GM10248 (cell line): ENCODE data around the gene FAM177A1.

Experiments
- CTCF ChIA-PET: fragments of 300-600 bp; sonication (Branson Sonifier 250); formaldehyde crosslinking; extraction: SDS; loops from one replicate; lab custom pipeline; 2021; ENCODE audit warnings: antibody characterized with exemption; lab: Yijun Ruan, JAX
- POLR2A ChIA-PET: fragments of 350-650 bp; sonication (Branson Sonifier 250); formaldehyde crosslinking; extraction: SDS; loops from one replicate; lab custom pipeline; 2020; ENCODE audit warnings: antibody characterized with exemption; lab: Yijun Ruan, JAX
- DNase-seq: peaks from one replicate; pipeline ENCODE4 v3.0.0; 2012; ENCODE audit errors: extremely low spot score
- CTCF ChIP-seq: IDR thresholded peaks from 2 replicates; pipeline ENCODE4 v1.5.1; 2012; ENCODE audit warnings: mild to moderate bottlenecking, low read depth; ENCODE audit errors: extremely low read depth, missing control alignments, control extremely low read depth

Gene FAM177A1

DNA sequence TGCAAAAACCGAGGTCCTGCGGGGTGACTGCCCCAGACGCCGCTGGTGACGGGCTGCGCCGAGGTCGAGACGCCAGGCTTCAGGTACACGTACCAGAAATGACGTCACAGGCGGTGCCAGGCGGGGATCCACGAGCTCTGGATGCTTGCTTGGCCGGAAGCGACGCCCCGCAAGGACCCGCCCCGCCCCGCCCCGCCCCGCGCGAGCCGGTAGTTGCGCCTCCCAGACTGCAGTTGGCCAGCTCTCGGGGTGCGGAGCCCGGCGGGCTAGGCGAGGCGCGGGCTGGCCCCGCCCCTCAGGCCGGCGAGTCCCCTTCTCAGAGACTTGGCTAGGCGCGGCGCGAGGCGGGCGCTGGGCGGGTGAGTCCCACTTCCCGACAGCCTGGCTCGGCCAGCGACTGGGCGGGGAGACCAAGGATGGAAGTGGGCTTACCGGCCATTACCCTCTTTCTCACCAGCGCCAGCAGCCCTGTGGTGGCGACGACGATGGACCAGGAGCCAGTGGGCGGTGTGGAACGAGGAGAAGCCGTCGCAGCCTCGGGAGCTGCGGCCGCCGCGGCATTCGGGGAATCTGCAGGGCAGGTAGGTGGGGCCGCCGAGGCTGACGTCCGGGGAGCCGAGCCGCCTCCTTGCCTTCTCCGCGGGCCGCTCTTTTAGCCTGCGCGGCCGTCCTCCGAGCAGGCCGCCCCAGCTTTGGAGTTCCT lies at the start of gene FAM177A1:
TSS of gene FAM177A1 (plus strand) at position 225 of the 703 bp plus-strand sequence. CDS start at position 417, 192 bp downstream.
- peak; percentile 99 for DNase-seq
- CTCF ChIA-PET, result interaction anchor here (0.6 to 1.9 kb wide), 11 partner anchors 9 to 323 kb away, joined by 3 to 6 read pairs (median 3); no protein-coding TSS in a partner anchor
- no peak for TF ChIP-seq CTCF
- POLR2A ChIA-PET, result interaction anchor here (0.6 to 1.7 kb wide), 8 partner anchors 12 to 1363 kb away, joined by 3 to 7 read pairs (median 4); partner anchors contain the start of genes BAZ1A, NFKBIA and SRP54

DNA sequence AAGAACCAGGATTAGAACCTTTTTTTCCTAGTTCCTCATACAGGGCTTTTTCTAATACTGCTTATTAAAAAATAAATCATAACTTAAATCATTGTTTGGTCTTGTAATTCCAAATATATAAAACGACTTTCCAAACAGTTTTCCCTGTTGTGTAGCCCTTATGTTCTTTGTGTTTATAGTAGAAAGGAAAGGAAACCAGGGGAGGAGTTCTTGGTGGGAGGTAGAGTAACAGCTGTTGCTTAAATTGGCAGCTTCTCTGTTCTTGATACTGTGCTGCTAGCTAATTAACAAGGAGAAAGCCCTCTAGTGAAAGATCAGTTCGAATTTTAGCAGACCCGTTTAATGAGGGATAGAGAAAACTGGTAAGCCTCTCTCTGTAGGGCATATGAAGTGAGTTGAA lies 48.3 kb upstream of the FAM177A1 start:
- TF ChIP-seq CTCF, result no peak
- POLR2A ChIA-PET, result no interaction called here
- CTCF ChIA-PET, result interaction anchor here (1.4 kb wide), 1 partner anchor 17 kb away, joined by 3 read pairs; no protein-coding TSS in a partner anchor
- no peak for DNase-seq

DNA sequence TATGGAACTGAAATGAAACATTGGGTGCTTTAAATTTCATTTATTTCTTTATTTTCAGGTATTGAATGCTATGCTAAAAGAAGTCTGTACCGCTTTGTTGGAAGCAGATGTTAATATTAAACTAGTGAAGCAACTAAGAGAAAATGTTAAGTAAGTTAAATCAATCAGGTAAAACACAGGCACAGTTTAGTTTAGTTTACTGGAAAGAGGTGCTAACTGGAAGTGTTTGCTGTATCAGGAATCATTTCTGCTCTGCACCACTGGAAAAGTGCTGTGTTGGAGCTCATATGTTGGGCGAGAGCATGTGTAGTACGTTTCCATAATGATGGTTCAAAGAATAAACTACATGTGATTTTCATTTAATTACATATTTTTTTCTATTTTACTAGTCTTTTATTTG lies 46.6 kb upstream of the FAM177A1 start:
- ChIA-PET CTCF (interaction anchor here (1.3 kb wide), 1 partner anchor 27 kb away, joined by 3 read pairs; no protein-coding TSS in a partner anchor), POLR2A (no interaction called here)
- no peak for DNase-seq
- TF ChIP-seq CTCF, result no peak

DNA sequence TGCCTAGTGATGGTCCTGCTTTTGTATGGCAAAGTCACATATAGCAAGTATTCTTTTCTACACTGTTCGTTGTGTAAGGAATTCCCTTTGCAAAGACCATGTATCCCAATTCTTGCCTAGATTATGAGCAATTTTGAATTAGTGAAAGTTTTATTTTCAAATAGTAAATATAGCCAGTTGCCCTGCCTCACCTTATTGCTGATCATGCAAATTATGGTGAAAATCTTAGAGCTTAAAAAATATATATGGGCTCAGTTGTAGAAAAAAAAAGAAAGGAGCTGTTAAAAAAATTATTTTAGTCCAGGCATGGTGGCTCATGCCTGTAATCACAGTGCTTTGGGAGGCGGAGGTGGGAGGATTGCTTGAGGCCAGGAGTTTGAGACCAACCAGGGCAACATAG lies 44.5 kb upstream of the FAM177A1 start:
- CTCF ChIA-PET, result interaction anchor here (0.9 to 1.2 kb wide), 2 partner anchors 12 to 19 kb away, joined by 3 to 4 read pairs; partner anchors contain the start of gene SRP54
- POLR2A ChIA-PET, result no interaction called here
- no peak for DNase-seq
- no peak for TF ChIP-seq CTCF

GRCh38 chr14:35004839-35005238 lies 41.2 kb upstream of the FAM177A1 start:
- no peak for DNase-seq
- TF ChIP-seq CTCF, result no peak
- ChIA-PET POLR2A (no interaction called here), CTCF (interaction anchor here (1.1 to 1.9 kb wide), 2 partner anchors 12 to 18 kb away, joined by 3 to 4 read pairs; no protein-coding TSS in a partner anchor)

- CTCF ChIA-PET, result interaction anchor here (0.9 to 1.4 kb wide), 4 partner anchors 9 to 306 kb away, joined by 3 to 5 read pairs (median 4); no protein-coding TSS in a partner anchor
- TF ChIP-seq CTCF, result no peak
- POLR2A ChIA-PET, result no interaction called here
- no peak for DNase-seq
Measured at GRCh38 chr14:35016568-35016967, 29.5 kb upstream of the FAM177A1 start.
